ENCODE data around the gene RAET1E. TPM values are rescaled to one million over a fixed set of nuclear protein-coding genes. Genes with fewer than 3 reads are reported as not detected.

Gene RAET1E
- total RNA-seq (2022; extraction: Qiagen RNA extraction; ENCODE audit: low read depth) = 1.8 to 3.8 TPM (median 3.2 TPM) in 5 replicates

GRCh38 chr6:149897855-149898744 lies at the start of gene RAET1E:
Gene RAET1E (minus strand): TSS chr6:149898113. CDS start chr6:149890901, 7,212 bp downstream.

GRCh38 chr6:149941583-149942460 lies 43.9 kb upstream of the RAET1E start, which contains the start of gene ULBP2:
Gene ULBP2 (plus strand): TSS chr6:149942014. CDS start chr6:149942073, 59 bp downstream.

GRCh38 chr6:149922642-149923326 lies 24.9 kb upstream of the RAET1E start, which contains the start of gene RAET1G:
Gene RAET1G (minus strand): TSS chr6:149923121. CDS start chr6:149923010, 111 bp downstream.

GRCh38 chr6:149863698-149864577 lies 34.0 kb downstream of the RAET1E start, which contains the start of gene LRP11:
Gene LRP11 (minus strand): TSS chr6:149864359. CDS start chr6:149864020, 339 bp downstream.

Other genes with a start within 250 kb of the RAET1E start
- gene KATNA1, start 249.4 kb downstream of the RAET1E start, total RNA-seq (2022; extraction: Qiagen RNA extraction; ENCODE audit: low read depth) = 9.6 to 11.8 TPM (median 10.5 TPM) in 5 replicates
- 4.9 to 9.4 TPM (median 7.5 TPM) in 5 replicates for gene LATS1, start 180.0 kb downstream of the RAET1E start, total RNA-seq (2022; extraction: Qiagen RNA extraction; ENCODE audit: low read depth)
- gene NUP43, start 151.6 kb downstream of the RAET1E start, total RNA-seq (2022; extraction: Qiagen RNA extraction; ENCODE audit: low read depth) = 12.0 to 16.2 TPM (median 14.4 TPM) in 5 replicates
- gene PCMT1, start 148.4 kb downstream of the RAET1E start, total RNA-seq (2022; extraction: Qiagen RNA extraction; ENCODE audit: low read depth) = 88.5 to 96.9 TPM (median 91.1 TPM) in 5 replicates
- 27.5 to 39.7 TPM (median 36.2 TPM) in 5 replicates for gene LRP11, start 33.8 kb downstream of the RAET1E start, total RNA-seq (2022; extraction: Qiagen RNA extraction; ENCODE audit: low read depth)
- 7.4 to 12.3 TPM (median 9.8 TPM) in 5 replicates for gene RAET1G, start 25.0 kb upstream of the RAET1E start, total RNA-seq (2022; extraction: Qiagen RNA extraction; ENCODE audit: low read depth)
- gene ULBP2, start 43.9 kb upstream of the RAET1E start, total RNA-seq (2022; extraction: Qiagen RNA extraction; ENCODE audit: low read depth) = 2.1 to 4.2 TPM (median 3.6 TPM) in 5 replicates
- gene ULBP1, start 65.8 kb upstream of the RAET1E start, total RNA-seq (2022; extraction: Qiagen RNA extraction; ENCODE audit: low read depth) = 0.53 to 0.99 TPM (median 0.79 TPM) in 5 replicates
- gene RAET1L, start 127.4 kb upstream of the RAET1E start, total RNA-seq (2022; extraction: Qiagen RNA extraction; ENCODE audit: low read depth) = 0.43 to 0.93 TPM (median 0.63 TPM) in 5 replicates
- gene ULBP3, start 171.0 kb upstream of the RAET1E start, total RNA-seq (2022; extraction: Qiagen RNA extraction; ENCODE audit: low read depth) = 2.9 to 4.6 TPM (median 3.7 TPM) in 5 replicates
- gene PPP1R14C, start 244.9 kb upstream of the RAET1E start, total RNA-seq (2022; extraction: Qiagen RNA extraction; ENCODE audit: low read depth) = 1.5 to 1.9 TPM (median 1.6 TPM) in 5 replicates